A673 (cell line): ENCODE measurements around the gene LTB4R2.

Source experiments
- CTCF ChIP-seq: fragments of 300-800, 200-600 bp; sonication (generic); conservative IDR thresholded peaks from 2 replicates; pipeline ENCODE4 v1.5.1; 2017; ENCODE audit warnings: low read depth, mild to moderate bottlenecking, antibody characterized with exemption, low read length, moderate library complexity, mixed read lengths
- EZH2 ChIP-seq: fragments of 200-600 bp; sonication (generic); IDR thresholded peaks from 2 replicates; pipeline ENCODE4 v1.6.1; 2017; ENCODE audit warnings: borderline replicate concordance, low read depth, mild to moderate bottlenecking, mixed read lengths, antibody characterized with exemption, low read length; ENCODE audit not compliant: poor library complexity, severe bottlenecking

- peak; percentile 64 for TF ChIP-seq CTCF
- TF ChIP-seq EZH2, result no peak
These were observed 12.6 kb upstream of the LTB4R2 start for GRCh38 chr14:24297190-24297964.
